ENCODE measurements around the gene TTC23.
"Not testable (repeated sequence)": the region's sequence is repeated elsewhere in the genome, so short reads cannot be mapped to it uniquely, and the experiment has no call there.

Gene TTC23

GRCh38 chr15:99120050-99120777 lies 129.2 kb downstream of the TTC23 start:
- no peak for DNase-seq (ENCODE audit: low read depth)

- no peak for DNase-seq (ENCODE audit: low read depth)
These were observed 130.4 kb downstream of the TTC23 start for GRCh38 chr15:99118801-99119546.

- no peak for DNase-seq (ENCODE audit: low read depth)
These were observed 131.1 kb downstream of the TTC23 start for GRCh38 chr15:99118258-99118632.

DNA sequence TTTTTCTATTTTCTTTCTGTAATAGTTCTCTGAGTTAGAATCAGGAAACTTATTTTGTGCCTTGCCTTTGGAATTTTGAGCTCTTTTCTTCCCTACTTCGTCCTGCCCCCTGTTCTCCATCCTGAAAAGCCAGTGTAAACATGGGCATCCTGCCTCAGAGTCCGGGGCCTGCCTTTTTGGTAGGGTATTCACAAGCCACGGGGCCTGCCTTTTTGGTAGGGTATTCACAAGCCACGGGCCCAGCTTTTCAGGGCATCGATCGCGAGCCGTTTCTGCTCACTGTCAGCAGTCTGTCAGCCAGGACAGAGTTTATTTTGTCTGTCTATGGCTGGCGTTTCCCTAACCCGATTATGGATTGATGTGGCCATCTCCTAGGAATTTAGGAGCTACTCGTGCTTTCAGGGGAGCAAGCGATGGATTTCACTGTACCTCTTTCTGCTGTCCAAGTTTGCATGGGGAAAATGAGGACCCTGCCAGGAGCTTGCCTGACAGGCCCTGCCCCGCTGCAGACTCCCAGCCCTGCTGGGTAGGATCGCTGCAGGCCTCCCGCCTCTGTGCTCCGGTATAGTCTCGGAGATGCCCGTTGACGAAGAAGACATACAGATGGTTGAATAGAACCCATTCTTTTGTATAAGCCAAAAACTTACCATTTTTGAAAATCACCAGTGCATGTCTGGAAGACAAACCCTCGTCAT lies 131.7 kb downstream of the TTC23 start:
- no peak for DNase-seq (ENCODE audit: low read depth)

DNA sequence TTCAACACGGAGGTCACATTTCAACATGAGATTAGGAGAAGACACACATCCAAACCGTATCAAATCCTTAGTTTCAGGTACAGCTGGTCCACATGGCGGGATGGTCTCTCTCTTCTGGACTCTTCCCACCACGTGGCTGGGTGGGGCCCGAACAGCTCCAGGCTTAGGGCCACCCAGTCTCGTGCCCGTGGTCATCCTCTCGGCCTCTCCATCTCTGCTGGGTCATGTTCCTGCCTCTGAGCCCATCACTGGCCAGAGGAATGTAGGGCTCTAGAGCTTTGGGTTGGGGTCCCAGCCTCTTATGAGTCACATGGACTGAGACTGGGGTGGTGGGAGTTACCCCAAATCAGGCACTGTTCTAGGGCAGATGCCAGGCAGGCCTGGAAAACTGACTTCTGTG lies 132.3 kb downstream of the TTC23 start:
- no peak for DNase-seq (ENCODE audit: low read depth)

GRCh38 chr15:99115300-99116215 lies 133.8 kb downstream of the TTC23 start:
- DNase-seq (ENCODE audit: low read depth), result no peak

DNA sequence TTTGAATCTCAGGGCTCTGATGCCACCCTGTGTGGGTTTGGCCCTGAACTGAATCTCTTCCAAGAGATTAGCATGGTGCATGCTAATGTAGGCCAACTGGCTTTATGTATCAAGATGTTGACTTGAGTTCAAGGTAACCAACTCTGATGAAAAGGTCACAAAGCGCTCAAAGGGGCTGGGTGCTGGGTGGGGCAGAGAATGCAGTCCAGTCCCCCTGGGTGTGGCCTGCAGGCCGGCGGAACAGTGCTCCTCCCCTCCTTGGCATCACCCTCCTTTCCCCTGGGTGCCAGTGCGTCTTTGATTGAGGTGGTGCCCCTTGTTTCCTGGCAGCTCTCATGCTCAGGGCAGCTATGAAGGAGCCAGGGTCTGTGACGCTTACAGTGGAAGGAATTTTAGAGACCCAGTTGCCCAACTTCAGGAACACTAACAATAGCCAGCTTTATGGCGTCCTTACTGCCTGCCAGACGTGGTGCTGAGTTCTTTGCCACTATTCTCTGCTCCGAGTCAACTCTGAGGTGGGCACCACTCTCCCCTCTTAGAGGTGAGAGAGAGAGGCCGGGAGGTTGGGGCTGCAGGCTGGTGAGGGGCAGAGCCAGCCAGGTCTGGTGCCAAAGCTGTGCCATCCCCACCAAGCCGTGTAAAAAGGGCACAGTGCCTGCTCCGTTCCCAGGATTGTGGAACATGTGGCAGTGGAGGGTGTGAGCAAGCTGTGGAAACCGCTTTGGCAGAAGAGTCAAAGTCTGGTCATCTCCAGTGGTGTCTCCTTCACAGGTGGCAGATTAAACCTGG lies 134.7 kb downstream of the TTC23 start:
- no peak for DNase-seq (ENCODE audit: low read depth)

DNA sequence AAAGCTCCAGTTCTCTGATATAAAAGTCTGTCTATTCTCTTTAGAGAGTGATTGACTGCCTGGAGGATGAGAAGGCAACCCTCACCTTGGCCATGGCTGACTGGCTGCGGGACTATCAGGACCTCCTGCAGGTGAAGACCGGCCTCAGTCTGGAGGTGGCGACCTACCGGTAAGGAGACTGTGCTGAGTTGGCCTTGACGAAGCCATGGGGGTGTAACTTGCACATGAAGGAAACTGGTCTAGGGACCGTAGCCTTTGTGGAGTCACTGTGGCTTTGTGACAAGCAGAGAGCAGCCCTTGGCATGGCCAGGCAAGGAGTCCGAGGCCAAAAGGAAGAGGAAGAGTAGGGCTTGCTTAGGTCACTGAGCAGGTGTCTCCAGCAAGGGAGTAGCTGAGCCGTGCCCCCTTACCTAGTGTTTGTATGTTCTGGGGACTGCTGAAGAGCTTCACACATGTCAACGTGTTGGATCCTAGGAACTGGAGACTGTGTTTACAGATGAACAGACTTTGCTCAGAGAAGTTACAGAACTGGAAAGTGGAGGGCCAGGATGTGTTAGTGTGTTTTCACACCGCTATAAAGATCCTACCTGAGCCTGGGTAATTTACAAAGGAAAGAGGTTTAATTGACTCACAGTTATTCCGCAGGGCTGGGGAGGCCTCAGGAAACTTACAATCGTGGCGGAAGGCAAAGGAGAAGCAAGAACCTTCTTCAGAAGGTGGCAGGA lies 135.7 kb downstream of the TTC23 start:
- DNase-seq (ENCODE audit: low read depth), result no peak

DNA sequence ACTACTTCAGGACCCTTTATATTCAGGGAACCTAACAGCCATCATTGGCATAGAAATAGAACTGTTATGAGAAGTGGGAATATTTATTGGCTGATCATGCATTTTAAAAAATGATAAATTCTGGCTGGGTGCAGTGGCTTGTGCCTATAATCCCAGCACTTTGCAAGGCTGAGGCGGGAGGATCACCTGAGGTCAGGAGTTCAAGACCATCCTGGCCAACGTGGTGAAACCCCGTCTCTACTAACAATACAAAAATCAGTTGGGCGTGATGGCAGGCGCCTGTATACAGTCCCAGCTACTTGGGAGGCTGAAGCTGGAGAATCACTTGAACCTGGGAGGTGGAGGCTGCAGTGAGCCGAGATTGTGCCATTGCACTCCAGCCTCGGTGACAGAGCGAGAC lies 137.7 kb downstream of the TTC23 start:
- not testable (repeated sequence) for DNase-seq (ENCODE audit: low read depth)

GRCh38 chr15:99110581-99111320 lies 138.6 kb downstream of the TTC23 start:
- DNase-seq (ENCODE audit: low read depth), result no peak

- no peak for DNase-seq (ENCODE audit: low read depth)
These were observed 139.3 kb downstream of the TTC23 start for GRCh38 chr15:99110093-99110492.

GRCh38 chr15:99109555-99110021 lies 139.8 kb downstream of the TTC23 start:
- no peak for DNase-seq (ENCODE audit: low read depth)

DNA sequence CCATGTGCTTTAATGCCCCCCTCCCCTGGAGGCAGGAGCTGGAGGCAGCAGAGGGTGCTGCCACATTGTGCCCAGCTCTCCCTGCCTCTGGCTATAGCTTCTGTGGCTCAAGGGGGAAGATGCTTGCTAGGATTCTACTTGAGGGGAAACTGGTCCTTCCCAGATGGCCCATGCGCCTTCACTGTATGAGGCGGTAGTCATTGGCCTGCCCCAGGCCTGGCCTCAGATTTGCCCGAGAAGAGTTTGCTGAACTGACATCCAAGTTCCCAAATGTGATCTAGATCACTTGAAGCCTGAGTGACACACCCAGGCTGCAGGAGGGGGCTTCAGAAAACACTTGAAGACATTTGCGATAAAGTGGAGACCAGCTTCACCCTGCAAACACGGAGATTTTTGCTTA lies 140.4 kb downstream of the TTC23 start:
- DNase-seq (ENCODE audit: low read depth), result no peak

DNA sequence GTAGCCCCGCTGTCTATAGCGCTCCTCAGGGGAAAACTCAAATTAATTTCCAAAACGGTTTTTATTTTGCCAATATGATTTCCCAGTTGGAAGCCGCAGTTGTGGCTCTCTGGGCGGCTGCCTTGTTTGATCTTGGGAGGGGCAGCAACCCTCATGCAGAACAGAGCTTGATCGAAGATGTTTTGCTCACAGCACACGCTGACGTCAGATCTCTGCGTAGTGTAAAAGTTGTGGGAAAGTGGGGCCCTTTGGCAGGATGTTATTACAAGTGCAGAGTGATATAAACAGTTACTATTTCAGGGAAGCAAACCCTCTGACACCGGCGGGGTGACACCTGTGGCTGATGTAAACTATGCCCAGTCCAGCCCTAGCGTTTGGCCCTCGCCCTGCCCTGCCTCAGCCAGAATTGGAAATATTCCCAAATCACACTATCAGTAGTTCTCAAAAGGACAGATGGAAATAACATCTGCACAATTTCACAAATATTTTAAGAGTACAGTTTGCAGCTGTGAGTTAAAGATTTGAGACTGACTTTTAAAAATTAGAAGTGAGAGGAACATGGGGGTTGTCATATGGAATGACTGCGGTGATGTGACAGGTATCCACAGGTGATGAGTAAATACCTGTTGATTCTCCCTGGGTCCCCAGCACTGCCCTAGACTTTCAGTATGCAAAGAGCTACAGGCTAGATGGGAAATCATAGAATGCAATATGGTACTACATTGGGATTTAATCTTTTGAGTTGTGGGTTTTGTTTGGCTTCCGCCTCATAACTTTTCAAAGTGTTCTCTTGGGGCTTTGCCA lies 142.8 kb downstream of the TTC23 start:
- no peak for DNase-seq (ENCODE audit: low read depth)

DNA sequence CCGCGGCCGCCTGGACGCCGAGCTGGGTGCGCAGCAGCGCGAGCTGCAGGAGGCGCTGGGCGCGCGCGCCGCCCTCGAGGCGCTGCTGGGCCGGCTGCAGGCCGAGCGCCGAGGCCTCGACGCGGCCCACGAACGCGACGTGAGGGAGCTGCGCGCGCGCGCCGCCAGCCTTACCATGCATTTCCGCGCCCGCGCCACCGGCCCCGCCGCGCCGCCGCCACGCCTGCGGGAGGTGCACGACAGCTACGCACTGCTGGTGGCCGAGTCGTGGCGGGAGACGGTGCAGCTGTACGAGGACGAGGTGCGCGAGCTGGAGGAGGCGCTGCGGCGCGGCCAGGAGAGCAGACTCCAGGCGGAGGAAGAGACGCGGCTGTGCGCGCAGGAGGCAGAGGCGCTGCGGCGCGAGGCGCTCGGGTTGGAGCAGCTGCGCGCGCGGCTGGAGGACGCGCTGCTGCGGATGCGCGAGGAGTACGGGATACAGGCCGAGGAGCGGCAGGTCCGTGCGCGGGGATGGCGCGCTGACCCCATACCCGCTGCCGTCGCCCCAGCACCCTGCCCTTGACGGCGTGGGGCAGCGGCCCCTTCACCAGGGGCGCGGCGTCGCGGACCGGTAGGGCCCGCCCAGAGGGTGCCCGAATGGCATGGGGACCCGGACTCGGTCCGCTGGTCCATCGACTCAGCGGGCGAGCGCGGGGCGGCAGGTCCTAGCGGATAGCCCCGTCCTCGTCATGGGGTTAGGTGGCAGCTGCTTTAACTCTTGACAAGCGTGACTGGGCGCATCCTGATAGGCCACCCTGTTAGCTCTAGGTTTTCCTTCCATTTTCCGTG lies 143.7 kb downstream of the TTC23 start:
- no peak for DNase-seq (ENCODE audit: low read depth)

DNA sequence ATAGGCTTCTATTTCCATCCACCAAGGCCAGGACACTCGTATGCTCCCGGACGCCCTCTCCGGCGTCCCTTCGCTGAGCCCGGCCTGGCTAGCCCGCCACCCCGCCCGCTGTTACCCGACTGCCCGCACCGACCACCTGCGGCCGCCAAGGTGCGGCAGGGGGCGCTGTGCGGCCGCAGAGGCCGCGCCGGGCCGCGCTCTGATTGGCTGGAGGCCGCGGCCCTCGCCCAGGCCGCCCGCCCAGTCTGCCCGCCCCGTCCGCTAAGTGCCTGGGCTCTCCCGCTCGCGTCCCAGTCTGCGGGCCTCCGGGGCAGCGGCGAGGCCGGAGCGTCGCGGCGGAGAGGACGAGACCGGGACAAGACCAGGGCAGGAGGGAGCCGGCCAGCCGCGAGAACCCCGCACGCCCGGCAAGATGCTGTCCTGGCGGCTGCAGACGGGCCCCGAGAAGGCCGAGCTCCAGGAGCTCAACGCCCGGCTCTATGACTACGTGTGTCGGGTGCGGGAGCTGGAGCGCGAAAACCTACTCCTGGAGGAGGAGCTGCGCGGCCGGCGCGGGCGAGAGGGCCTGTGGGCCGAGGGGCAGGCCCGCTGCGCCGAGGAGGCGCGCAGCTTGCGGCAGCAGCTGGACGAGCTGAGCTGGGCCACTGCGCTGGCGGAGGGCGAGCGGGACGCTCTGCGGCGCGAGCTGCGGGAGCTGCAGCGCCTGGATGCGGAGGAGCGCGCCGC lies 144.4 kb downstream of the TTC23 start, which contains the start of gene SYNM:
TSS of gene SYNM (plus strand) at position 293 of the 726 bp plus-strand sequence. CDS start at position 413, 120 bp downstream.
- DNase-seq (ENCODE audit: low read depth), result no peak

DNA sequence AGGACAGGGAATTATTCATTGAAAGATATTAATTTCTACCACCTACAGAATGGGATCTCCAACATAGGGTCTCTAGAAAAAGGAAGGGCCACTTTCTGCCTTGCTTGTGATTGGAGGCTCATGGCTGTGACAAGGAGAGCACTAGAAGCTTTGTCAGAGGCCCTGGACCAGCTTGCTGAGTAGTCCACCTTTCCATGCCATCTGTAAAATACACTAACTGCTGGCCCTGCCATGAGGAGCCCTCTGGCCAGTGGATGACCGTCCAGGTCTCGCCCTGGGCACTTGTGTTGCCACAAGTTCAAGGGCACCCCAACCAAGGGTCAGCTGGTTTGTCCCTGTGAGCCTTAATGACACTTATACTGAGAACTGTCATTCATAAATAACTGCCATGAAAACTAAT lies 146.1 kb downstream of the TTC23 start:
- DNase-seq (ENCODE audit: low read depth), result no peak

Measured in GM04503 (cell line).